ENCODE measurements around the gene CBFB.

- no peak for TF ChIP-seq EZH2phosphoT487 (IDR thresholded peaks at IDR 0.05; ENCODE audit: insufficient read depth, low read depth)
- TF ChIP-seq EZH2 (IDR thresholded peaks at IDR 0.05; ENCODE audit: insufficient read depth, poor library complexity, severe bottlenecking), result no peak
These were observed 75.1 kb downstream of the CBFB start for GRCh38 chr16:67104061-67104460.
